Testis (tissue), 2 donors: ENCODE measurements around the gene SSTR5.

ENCODE experiments used
- CTCF ChIP-seq, 3 experiments: fragments of 450-650 bp in 2 of 3; fragments of 200-600 bp in 1 of 3; sonication (generic) in 1 of 3; IDR thresholded peaks; one replicate each; pipeline ENCODE4 v1.5.1; 2016 to 2019; ENCODE audit warnings: antibody characterized with exemption in 3 of 3, mild to moderate bottlenecking in 2 of 3, moderate library complexity in 1 of 3
- POLR2A ChIP-seq: fragments of 450-650 bp; IDR thresholded peaks from one replicate; pipeline ENCODE4 v1.6.1; 2017; ENCODE audit warnings: antibody characterized with exemption, mild to moderate bottlenecking, moderate library complexity

DNA sequence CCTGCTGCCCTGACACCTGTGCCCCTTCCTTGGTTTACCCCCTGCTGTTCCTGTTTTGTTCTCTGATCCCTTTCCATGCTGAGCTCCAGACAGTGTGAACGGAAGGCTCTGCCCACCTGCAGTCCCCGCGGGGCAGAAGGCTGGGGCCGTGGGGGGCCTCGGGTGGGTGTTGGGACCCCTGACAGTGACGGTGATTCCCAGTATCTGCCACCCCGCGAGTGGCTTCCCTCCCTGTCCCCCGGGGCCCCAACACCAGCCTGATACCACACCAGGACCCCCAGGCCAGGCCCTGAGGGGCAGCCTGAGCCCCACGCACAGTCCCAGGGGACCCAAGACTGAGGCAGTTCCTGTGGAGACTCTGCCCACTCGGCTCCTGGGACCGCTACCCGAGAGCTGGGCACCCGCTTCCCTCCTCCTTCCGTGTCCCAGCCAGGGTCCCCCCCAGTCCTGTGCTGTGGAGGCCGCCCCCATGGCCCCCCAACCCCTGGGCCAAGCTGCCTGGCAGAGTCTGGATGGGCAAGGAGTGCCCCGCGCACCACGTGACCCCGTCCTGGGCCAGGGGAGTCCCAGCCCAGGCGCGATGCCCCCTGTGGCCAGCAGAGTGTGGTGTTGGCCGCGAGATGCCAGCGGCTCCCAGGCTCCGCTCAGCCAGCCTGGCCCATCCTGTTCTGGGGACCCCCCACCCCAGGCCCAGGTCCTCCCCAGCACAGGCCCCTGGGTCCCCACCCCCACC is 33.5 kb downstream of the SSTR5 start:
- TF ChIP-seq CTCF (IDR thresholded peaks at IDR 0.05) = peak; percentile 88 to 95 (median 90)
- no peak for TF ChIP-seq POLR2A
